HUES6 (cell line): ENCODE measurements around the gene CEP170B.

ENCODE experiments used
- H3K27ac ChIP-seq: 2 replicates; pipeline ENCODE4 v1.7.0; 2013; ENCODE audit warnings: low read depth, mild to moderate bottlenecking, low read length, inconsistent platforms
- H3K27me3 ChIP-seq: 2 replicates; pipeline ENCODE4 v1.6.1; 2013; ENCODE audit warnings: low read length; ENCODE audit not compliant: control insufficient read depth, insufficient read depth
- H3K36me3 ChIP-seq: 2 replicates; pipeline ENCODE4 v1.6.1; 2013; ENCODE audit warnings: low read length; ENCODE audit not compliant: control insufficient read depth, insufficient read depth
- H3K4me1 ChIP-seq: 2 replicates; pipeline ENCODE4 v1.6.1; 2013; ENCODE audit warnings: low read length; ENCODE audit not compliant: control insufficient read depth, insufficient read depth
- H3K4me3 ChIP-seq: 2 replicates; pipeline ENCODE4 v1.5.1; 2013; ENCODE audit warnings: low read depth, low read length
- H3K9ac ChIP-seq: one replicate; pipeline ENCODE4 v1.6.1; 2013; ENCODE audit warnings: mild to moderate bottlenecking, low read length
- H3K9me3 ChIP-seq: 2 replicates; pipeline ENCODE4 v1.6.1; 2013; ENCODE audit warnings: low read depth, low read length; ENCODE audit not compliant: control insufficient read depth, insufficient read depth

CEP170B gene

GRCh38 chr14:104868811-104869572, 3.9 kb downstream of the CEP170B start:
- Histone ChIP-seq H3K27ac (no peak overlapping the region), H3K36me3 (no peaks in the 10 kb centered on the region), H3K9ac (no peak overlapping the region), H3K4me3 (no peak overlapping the region), H3K9me3 (no peaks in the 10 kb centered on the region), H3K4me1 (peaks cover 20% of the 10 kb centered on the region), H3K27me3 (peaks cover 14% of the 10 kb centered on the region)

- Histone ChIP-seq H3K9me3 (no peaks in the 10 kb centered on the region), H3K36me3 (no peaks in the 10 kb centered on the region), H3K9ac (no peak overlapping the region)
These were observed 4.8 kb downstream of the CEP170B start for GRCh38 chr14:104869669-104870367.

GRCh38 chr14:104870368-104871144, 5.5 kb downstream of the CEP170B start:
- no peak overlapping the region for H3K27ac ChIP-seq
- no peak overlapping the region for H3K4me3 ChIP-seq
- H3K36me3 ChIP-seq: no peaks in the 10 kb centered on the region
- peaks cover 6% of the 10 kb centered on the region for H3K27me3 ChIP-seq
- peaks cover 25% of the 10 kb centered on the region for H3K4me1 ChIP-seq
- no peaks in the 10 kb centered on the region for H3K9me3 ChIP-seq
- no peak overlapping the region for H3K9ac ChIP-seq

More at GRCh38 chr14:104869669-104870367, 4.8 kb downstream of the CEP170B start:
- Histone ChIP-seq H3K4me1 (peaks cover 20% of the 10 kb centered on the region), H3K27ac (no peak overlapping the region), H3K27me3 (peaks cover 6% of the 10 kb centered on the region), H3K4me3 (no peak overlapping the region)

- Histone ChIP-seq H3K27me3 (peaks cover 5% of the 10 kb centered on the region), H3K36me3 (no peaks in the 10 kb centered on the region), H3K9ac (no peak overlapping the region), H3K4me3 (no peak overlapping the region), H3K4me1 (peaks cover 27% of the 10 kb centered on the region), H3K27ac (no peak overlapping the region), H3K9me3 (no peaks in the 10 kb centered on the region)
These were observed 6.1 kb downstream of the CEP170B start for GRCh38 chr14:104871145-104871655.

DNA sequence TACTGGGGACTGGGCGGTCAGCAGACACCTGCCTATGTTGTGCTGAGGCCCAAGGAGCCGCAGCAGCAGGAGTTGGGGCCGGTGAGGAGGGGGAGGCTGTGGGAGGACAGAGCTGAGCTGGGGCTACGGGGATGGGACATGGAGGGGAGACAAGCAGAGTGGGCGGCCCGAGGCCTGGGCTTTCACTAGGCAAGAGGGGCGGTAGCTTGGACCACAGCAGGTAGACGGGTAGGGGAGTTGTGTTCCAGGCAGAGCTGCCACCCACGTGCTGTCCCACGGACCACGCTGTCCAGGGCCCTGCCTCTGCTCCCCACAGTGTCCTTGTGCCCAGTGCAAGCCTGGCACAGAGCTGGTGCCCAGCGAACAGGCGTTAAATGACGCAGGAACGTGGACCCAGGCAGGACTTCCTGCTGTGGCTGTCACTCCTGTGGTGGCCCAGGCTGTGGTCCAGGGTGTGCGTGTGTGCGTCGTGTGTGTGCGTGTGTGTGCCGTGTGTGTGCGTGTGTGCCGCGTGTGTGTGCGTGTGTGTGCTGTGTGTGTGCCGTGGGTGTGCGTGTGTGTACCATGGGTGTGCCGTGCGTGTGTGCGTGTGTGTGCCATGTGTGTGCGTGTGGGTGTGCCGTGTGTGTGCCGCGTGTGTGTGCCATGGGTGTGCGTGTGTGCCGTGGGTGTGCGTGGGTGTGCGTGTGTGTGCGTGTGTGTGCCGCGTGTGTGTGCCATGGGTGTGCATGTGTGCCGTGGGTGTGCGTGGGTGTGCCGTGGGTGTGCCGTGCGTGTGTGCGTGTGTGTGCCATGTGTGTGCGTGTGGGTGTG, 6.8 kb downstream of the CEP170B start:
- Histone ChIP-seq H3K9me3 (no peaks in the 10 kb centered on the region), H3K9ac (no peak overlapping the region), H3K27me3 (no peaks in the 10 kb centered on the region), H3K36me3 (no peaks in the 10 kb centered on the region), H3K4me1 (peaks cover 25% of the 10 kb centered on the region), H3K4me3 (no peak overlapping the region), H3K27ac (no peak overlapping the region)

- H3K36me3 ChIP-seq: no peaks in the 10 kb centered on the region; the same call in 1 of the 2 replicates
- H3K9me3 ChIP-seq: no peaks in the 10 kb centered on the region
- H3K4me1 ChIP-seq: peaks cover 25% of the 10 kb centered on the region
- H3K27ac ChIP-seq: no peak overlapping the region
- no peak overlapping the region for H3K9ac ChIP-seq
- H3K4me3 ChIP-seq: no peak overlapping the region
- H3K27me3 ChIP-seq: no peaks in the 10 kb centered on the region
These were observed 7.6 kb downstream of the CEP170B start for GRCh38 chr14:104872469-104873341.

GRCh38 chr14:104873380-104874055, 8.4 kb downstream of the CEP170B start:
- H3K27me3 ChIP-seq: no peaks in the 10 kb centered on the region
- H3K9me3 ChIP-seq: no peaks in the 10 kb centered on the region
- H3K27ac ChIP-seq: no peak overlapping the region
- no peak overlapping the region for H3K4me3 ChIP-seq
- no peak overlapping the region for H3K9ac ChIP-seq
- H3K36me3 ChIP-seq: peaks cover 8% of the 10 kb centered on the region
- peaks cover 25% of the 10 kb centered on the region for H3K4me1 ChIP-seq

- H3K4me1 ChIP-seq: peaks cover 25% of the 10 kb centered on the region
- no peaks in the 10 kb centered on the region for H3K27me3 ChIP-seq
- H3K9me3 ChIP-seq: no peaks in the 10 kb centered on the region
- H3K36me3 ChIP-seq: peaks cover 8% of the 10 kb centered on the region
- H3K4me3 ChIP-seq: no peak overlapping the region
- no peak overlapping the region for H3K9ac ChIP-seq
- H3K27ac ChIP-seq: no peak overlapping the region
These were observed 9.1 kb downstream of the CEP170B start for GRCh38 chr14:104874110-104874531.

GRCh38 chr14:104874571-104875411, 9.7 kb downstream of the CEP170B start:
- H3K27ac ChIP-seq: no peak overlapping the region
- H3K27me3 ChIP-seq: no peaks in the 10 kb centered on the region
- H3K36me3 ChIP-seq: peaks cover 8% of the 10 kb centered on the region
- no peak overlapping the region for H3K9ac ChIP-seq
- H3K4me1 ChIP-seq: peaks cover 25% of the 10 kb centered on the region
- H3K4me3 ChIP-seq: no peak overlapping the region
- H3K9me3 ChIP-seq: no peaks in the 10 kb centered on the region
